ENCODE results near the gene RFX7. TPM values are rescaled to one million over a fixed set of nuclear protein-coding genes. Genes with fewer than 3 reads are reported as not detected.

RFX7 gene
- total and polyA plus RNA-seq, 2 experiments from 2014 or later = 5.9 to 11.6 TPM

DNA sequence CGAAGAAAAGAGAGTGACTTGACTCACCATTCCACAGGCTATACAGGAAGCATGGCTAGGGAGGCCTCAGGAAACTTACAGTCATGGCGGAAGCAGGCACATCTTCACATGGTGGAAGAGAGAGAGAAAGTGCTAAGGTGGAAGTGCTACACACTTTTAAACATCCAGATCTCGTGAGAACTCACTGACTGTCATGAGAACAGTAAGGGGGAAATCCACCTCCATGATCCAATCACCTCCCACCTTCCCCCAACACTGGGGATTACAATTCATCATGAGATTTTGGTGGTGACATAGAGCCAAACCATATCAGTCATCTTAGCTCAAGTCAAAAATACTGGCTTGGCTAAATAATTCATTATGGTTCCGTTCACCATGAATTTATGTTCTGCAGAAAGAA, 205.0 kb downstream of the RFX7 start:
- Histone ChIP-seq H3K36me3 (no peaks in the 10 kb centered on the region), H3K4me1 (ENCODE audit: low read depth) (no peaks in the 10 kb centered on the region), H3K27ac (no peak overlapping the region), H3K4me3 (no peak overlapping the region), H3K27me3 (no peaks in the 10 kb centered on the region), H3K9me3 (ENCODE audit: low read depth) (no peaks in the 10 kb centered on the region)
- TF ChIP-seq, protein P1, sequence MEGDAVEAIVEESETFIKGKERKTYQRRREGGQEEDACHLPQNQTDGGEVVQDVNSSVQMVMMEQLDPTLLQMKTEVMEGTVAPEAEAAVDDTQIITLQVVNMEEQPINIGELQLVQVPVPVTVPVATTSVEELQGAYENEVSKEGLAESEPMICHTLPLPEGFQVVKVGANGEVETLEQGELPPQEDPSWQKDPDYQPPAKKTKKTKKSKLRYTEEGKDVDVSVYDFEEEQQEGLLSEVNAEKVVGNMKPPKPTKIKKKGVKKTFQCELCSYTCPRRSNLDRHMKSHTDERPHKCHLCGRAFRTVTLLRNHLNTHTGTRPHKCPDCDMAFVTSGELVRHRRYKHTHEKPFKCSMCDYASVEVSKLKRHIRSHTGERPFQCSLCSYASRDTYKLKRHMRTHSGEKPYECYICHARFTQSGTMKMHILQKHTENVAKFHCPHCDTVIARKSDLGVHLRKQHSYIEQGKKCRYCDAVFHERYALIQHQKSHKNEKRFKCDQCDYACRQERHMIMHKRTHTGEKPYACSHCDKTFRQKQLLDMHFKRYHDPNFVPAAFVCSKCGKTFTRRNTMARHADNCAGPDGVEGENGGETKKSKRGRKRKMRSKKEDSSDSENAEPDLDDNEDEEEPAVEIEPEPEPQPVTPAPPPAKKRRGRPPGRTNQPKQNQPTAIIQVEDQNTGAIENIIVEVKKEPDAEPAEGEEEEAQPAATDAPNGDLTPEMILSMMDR (IDR thresholded peaks at IDR 0.05; ENCODE audit: low read depth, low read length) = no peak
- DNase-seq (ENCODE audit: low read depth in 1 of 2, low spot score in 1 of 2) = no peak

DNA sequence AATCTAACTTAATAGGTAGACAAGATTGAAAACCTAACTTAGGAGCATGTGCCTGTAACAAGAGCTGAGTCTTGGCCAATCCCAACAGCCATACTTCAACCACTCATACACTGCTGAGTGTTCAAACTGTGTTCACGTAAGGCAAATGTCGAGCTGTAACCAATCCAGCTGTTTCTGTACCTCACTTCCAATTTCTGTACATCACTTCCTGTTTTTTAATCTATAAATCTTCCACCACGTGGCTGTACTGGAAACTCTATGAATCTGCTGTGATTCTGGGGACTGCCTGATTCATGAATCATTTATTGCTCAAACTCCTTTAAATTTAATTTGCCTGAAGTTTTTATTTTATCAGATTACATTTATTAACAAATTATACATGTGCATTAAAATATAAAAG, 205.7 kb downstream of the RFX7 start:
- Histone ChIP-seq H3K27me3 (no peaks in the 10 kb centered on the region), H3K36me3 (no peaks in the 10 kb centered on the region), H3K9me3 (ENCODE audit: low read depth) (no peaks in the 10 kb centered on the region), H3K4me3 (no peak overlapping the region), H3K4me1 (ENCODE audit: low read depth) (no peaks in the 10 kb centered on the region), H3K27ac (no peak overlapping the region)
- TF ChIP-seq, protein P1 (IDR thresholded peaks at IDR 0.05; ENCODE audit: low read depth, low read length) = no peak
- peak in 1 of 2 donors; percentile 69 for DNase-seq (ENCODE audit: low read depth in 1 of 2, low spot score in 1 of 2)

Other genes starting within 250 kb of the RFX7 start
- 7.4 and 9.2 TPM in 2 replicates for gene TEX9, start 121.5 kb upstream of the RFX7 start, total RNA-seq
- 8.4 and 10.8 TPM in 2 replicates for gene TEX9, start 121.5 kb upstream of the RFX7 start, polyA plus RNA-seq
- gene MNS1, start 221.3 kb upstream of the RFX7 start, total RNA-seq = 0.21 and 1.5 TPM in 2 replicates
- gene MNS1, start 221.3 kb upstream of the RFX7 start, polyA plus RNA-seq = 0.91 and 1.4 TPM in 2 replicates